MCF 10A (cell line): Measurements from ENCODE around the gene SMYD5. TPM values are rescaled to one million over a fixed set of nuclear protein-coding genes. Genes with fewer than 3 reads are reported as not detected.
A peak's percentile ranks its signal among the peaks of the same experiment; 100 is the strongest.

Experiments used
- BruUV-seq: library from RNA; stranded (reverse); fragments of 400-500 nt; replicated peaks from 2 replicates; lab custom pipeline; 2021; lab: Mats Ljungman, UMichigan
- CTCF ChIA-PET: fragments of 300-600 bp; sonication (Branson Sonifier 250); formaldehyde crosslinking; extraction: SDS; loops from one replicate; lab custom pipeline; 2021; ENCODE audit warnings: antibody characterized with exemption, inconsistent platforms; lab: Yijun Ruan, JAX
- POLR2A ChIA-PET: fragments of 300-600, 350-650 bp; sonication (Branson Sonifier 250); formaldehyde crosslinking; extraction: SDS; loops from one replicate; lab custom pipeline; 2020; ENCODE audit warnings: antibody characterized with exemption, inconsistent platforms; lab: Yijun Ruan, JAX
- DNase-seq: peaks from one replicate; pipeline ENCODE4 v3.0.0-alpha.2; 2018; ENCODE audit not compliant: unreplicated experiment
- H3K27ac Mint-ChIP-seq: one replicate; pipeline ENCODE4 v1.8.0; 2022; ENCODE audit warnings: mild to moderate bottlenecking, low read depth, mixed read lengths; ENCODE audit not compliant: unreplicated experiment
- H3K27me3 Mint-ChIP-seq: one replicate; pipeline ENCODE4 v1.8.0; 2022; ENCODE audit warnings: mixed read lengths; ENCODE audit not compliant: insufficient read depth, unreplicated experiment
- H3K36me3 Mint-ChIP-seq: one replicate; pipeline ENCODE4 v1.8.0; 2022; ENCODE audit warnings: mild to moderate bottlenecking, moderate library complexity, mixed read lengths; ENCODE audit not compliant: insufficient read depth, unreplicated experiment
- H3K4me1 Mint-ChIP-seq: one replicate; pipeline ENCODE4 v1.8.0; 2022; ENCODE audit warnings: mixed read lengths; ENCODE audit not compliant: insufficient read depth, unreplicated experiment
- H3K4me3 Mint-ChIP-seq: one replicate; pipeline ENCODE4 v1.8.0; 2022; ENCODE audit warnings: mild to moderate bottlenecking, moderate library complexity, mixed read lengths; ENCODE audit not compliant: unreplicated experiment
- H3K9me3 Mint-ChIP-seq: one replicate; pipeline ENCODE4 v1.8.0; 2022; ENCODE audit warnings: mixed read lengths; ENCODE audit not compliant: unreplicated experiment
- intact Hi-C: fragments of 100-400 bp; cut with micrococcal nuclease; formaldehyde crosslinking; loops from 2 replicates; pipeline ENCODE4 v1.14.1; 2022
- total RNA-seq: library from RNA; stranded (reverse); gene quantifications from 2 replicates; pipeline ENCODE4 v1.2.3, GENCODE V29; 2022
- TF ChIP-seq, protein P1 (sequence below): fragments of 200-600 bp; IDR thresholded peaks from one replicate; pipeline ENCODE4 v1.8.0; 2022; ENCODE audit warnings: antibody characterized with exemption, mild to moderate bottlenecking; ENCODE audit not compliant: unreplicated experiment

Gene SMYD5
- total RNA-seq, 1 experiment from 2014 or later = 34.4 TPM

DNA sequence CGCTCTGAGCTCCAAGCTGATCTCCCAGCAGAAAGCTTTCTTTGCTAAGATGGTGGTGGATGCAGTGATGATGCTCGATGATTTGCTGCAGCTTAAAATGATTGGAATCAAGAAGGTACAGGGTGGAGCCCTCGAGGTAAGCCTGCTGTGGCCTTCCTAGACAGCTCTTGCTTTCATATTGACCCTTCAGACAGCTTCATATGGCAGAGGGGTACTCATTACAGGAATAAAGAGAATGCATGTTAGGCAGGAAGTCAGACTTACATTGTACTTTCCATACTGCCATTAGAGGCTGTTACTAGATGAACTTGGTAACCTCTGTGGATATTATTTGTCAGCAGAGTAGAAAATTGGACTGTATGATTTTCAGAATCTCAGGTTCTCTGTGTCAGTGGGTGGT is 30.5 kb downstream of the SMYD5 start:
- Mint-ChIP-seq H3K9me3 (no peaks in the 10 kb centered on the region), H3K27me3 (no peaks in the 10 kb centered on the region), H3K4me3 (peak overlapping the region; percentile 9), H3K36me3 (peaks cover 84% of the 10 kb centered on the region), H3K27ac (peak overlapping the region; percentile 61), H3K4me1 (peaks cover 24% of the 10 kb centered on the region)
- intact Hi-C loops = no loop called here
- TF ChIP-seq, protein P1, sequence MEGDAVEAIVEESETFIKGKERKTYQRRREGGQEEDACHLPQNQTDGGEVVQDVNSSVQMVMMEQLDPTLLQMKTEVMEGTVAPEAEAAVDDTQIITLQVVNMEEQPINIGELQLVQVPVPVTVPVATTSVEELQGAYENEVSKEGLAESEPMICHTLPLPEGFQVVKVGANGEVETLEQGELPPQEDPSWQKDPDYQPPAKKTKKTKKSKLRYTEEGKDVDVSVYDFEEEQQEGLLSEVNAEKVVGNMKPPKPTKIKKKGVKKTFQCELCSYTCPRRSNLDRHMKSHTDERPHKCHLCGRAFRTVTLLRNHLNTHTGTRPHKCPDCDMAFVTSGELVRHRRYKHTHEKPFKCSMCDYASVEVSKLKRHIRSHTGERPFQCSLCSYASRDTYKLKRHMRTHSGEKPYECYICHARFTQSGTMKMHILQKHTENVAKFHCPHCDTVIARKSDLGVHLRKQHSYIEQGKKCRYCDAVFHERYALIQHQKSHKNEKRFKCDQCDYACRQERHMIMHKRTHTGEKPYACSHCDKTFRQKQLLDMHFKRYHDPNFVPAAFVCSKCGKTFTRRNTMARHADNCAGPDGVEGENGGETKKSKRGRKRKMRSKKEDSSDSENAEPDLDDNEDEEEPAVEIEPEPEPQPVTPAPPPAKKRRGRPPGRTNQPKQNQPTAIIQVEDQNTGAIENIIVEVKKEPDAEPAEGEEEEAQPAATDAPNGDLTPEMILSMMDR = no peak
- BruUV-seq = no TSS peak
- POLR2A ChIA-PET = interaction anchor here (1.0 to 3.7 kb wide), 4 partner anchors 10 to 45 kb away, joined by 3 to 41 read pairs (median 6); partner anchors contain the start of genes CCT7 and PRADC1
- no peak for DNase-seq
- CTCF ChIA-PET = interaction anchor here (0.6 to 1.3 kb wide), 6 partner anchors 8 to 154 kb away, joined by 3 to 8 read pairs (median 3); partner anchors contain the start of gene PRADC1

DNA sequence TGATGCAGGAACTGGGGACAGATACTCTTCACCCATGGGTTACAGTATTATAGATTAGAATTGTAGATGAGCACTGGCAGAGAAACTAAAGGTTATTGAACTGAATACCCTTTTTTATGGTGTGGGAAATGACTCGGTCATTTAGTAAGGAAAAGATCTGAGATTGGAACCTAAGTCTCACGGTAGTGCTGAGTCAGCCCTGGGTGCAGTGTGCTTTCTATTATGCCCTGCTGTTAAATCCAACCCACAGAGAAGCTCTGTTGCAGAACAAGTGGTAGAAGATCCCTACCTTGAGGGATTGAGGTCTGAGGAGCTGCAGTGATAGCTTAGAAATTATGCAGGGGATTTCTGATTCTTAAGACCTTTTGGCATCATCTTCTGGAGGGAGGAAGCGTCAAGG is 32.8 kb downstream of the SMYD5 start:
- no peaks in the 10 kb centered on the region for H3K27me3 Mint-ChIP-seq
- no peak overlapping the region for H3K4me3 Mint-ChIP-seq
- CTCF ChIA-PET = interaction anchor here (1.1 to 1.8 kb wide), 2 partner anchors 34 to 43 kb away, joined by 7 to 9 read pairs; no protein-coding TSS in a partner anchor
- H3K9me3 Mint-ChIP-seq = no peaks in the 10 kb centered on the region
- TF ChIP-seq, protein P1 = no peak
- DNase-seq = no peak
- peaks cover 24% of the 10 kb centered on the region for H3K4me1 Mint-ChIP-seq
- POLR2A ChIA-PET = interaction anchor here (1.1 to 1.5 kb wide), 2 partner anchors 8 to 11 kb away, joined by 4 read pairs; no protein-coding TSS in a partner anchor
- intact Hi-C loops = no loop called here
- H3K27ac Mint-ChIP-seq = peak overlapping the region; percentile 34
- no TSS peak for BruUV-seq
- H3K36me3 Mint-ChIP-seq = peaks cover 91% of the 10 kb centered on the region

DNA sequence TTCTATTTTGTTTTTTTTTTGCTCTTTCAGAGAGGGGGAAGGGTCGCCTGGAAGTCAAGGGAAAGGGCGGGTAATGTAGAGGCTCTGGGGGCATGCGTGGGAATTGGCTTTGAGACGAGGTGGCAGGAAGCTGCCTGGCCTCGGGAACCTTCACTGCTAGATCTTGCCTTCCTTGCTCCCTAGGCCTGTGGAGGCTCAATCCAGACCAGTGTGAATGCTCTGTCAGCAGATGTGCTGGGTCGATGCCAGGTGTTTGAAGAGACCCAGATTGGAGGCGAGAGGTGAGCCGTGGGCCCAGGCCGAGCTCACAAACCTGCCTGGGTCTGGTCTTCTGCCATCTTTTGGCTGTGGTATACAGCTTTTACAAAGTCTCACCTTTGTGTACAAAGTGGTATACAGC is 35.6 kb downstream of the SMYD5 start:
- Mint-ChIP-seq H3K36me3 (peaks cover 91% of the 10 kb centered on the region), H3K27ac (no peak overlapping the region), H3K4me3 (no peak overlapping the region), H3K9me3 (no peaks in the 10 kb centered on the region), H3K27me3 (no peaks in the 10 kb centered on the region), H3K4me1 (peaks cover 12% of the 10 kb centered on the region)
- POLR2A ChIA-PET = interaction anchor here (0.6 to 2.9 kb wide), 3 partner anchors 16 to 426 kb away, joined by 3 to 8 read pairs (median 3); partner anchors contain the start of genes CCT7 and PRADC1
- no peak for DNase-seq
- CTCF ChIA-PET = interaction anchor here (0.6 to 1.7 kb wide), 4 partner anchors 10 to 41 kb away, joined by 4 to 7 read pairs (median 5); no protein-coding TSS in a partner anchor
- no TSS peak for BruUV-seq
- TF ChIP-seq, protein P1 = no peak
- intact Hi-C loops = no loop called here

DNA sequence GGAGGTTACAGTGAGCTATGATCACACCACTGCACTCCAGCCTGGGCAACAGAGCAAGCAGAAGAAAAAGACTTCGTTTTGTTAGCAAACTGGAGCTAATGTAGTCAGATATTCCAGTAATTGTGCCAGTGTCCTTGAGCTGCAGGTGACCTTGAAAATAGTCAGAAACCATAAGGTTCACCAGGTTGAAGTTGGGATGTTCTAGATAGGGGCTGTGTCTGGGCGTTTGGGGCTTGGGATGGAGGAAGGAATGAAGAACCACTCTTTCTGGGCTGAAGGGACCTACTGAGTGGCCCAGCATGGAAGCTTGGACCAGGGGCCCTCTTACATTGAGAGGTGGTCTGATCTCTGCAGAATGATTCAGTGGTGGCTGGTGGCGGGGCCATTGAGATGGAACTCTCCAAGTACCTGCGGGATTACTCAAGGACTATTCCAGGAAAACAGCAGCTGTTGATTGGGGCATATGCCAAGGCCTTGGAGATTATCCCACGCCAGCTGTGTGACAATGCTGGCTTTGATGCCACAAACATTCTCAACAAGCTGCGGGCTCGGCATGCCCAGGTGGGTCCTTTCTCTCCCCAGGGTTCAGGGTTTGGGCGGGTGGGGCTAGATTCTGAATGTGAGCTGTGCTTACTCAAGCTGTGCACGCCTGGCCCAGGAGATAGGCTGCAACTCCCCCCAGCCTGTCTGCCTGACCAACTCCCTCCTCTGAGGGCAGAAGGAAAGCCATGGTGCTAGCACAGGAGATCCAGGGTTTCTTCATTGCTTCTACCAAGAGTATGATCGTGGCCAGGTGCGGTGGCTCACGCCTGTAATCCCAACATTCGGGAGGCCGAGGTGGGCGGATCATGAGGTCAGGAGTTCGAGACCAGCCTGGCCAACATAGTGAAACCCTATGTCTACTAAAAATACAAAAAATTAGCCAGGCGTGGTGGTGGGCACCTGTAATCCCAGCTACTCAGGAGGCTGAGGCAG is 37.1 kb downstream of the SMYD5 start:
- POLR2A ChIA-PET = interaction anchor here (1.2 to 2.9 kb wide), 2 partner anchors 10 to 17 kb away, joined by 3 to 8 read pairs; partner anchors contain the start of genes CCT7 and PRADC1
- intact Hi-C loops = no loop called here
- Mint-ChIP-seq H3K4me3 (no peak overlapping the region), H3K27ac (no peak overlapping the region), H3K9me3 (no peaks in the 10 kb centered on the region), H3K4me1 (peaks cover 9% of the 10 kb centered on the region), H3K36me3 (peaks cover 78% of the 10 kb centered on the region), H3K27me3 (no peaks in the 10 kb centered on the region)
- DNase-seq = no peak
- BruUV-seq = no TSS peak
- CTCF ChIA-PET = interaction anchor here (0.6 to 1.7 kb wide), 4 partner anchors 9 to 167 kb away, joined by 3 to 7 read pairs (median 4); no protein-coding TSS in a partner anchor
- TF ChIP-seq, protein P1 = no peak
